H9 (cell line): ENCODE data around the gene ATPAF2. TPM values are rescaled to one million over a fixed set of nuclear protein-coding genes. Genes with fewer than 3 reads are reported as not detected.

Experiments used
- DNase-seq: peaks from one replicate; pipeline ENCODE4 v3.0.0-alpha.2; 2017
- H2AFZ ChIP-seq: one replicate; pipeline ENCODE4 v1.6.1; 2013; ENCODE audit warnings: mild to moderate bottlenecking, low read length, control low read depth, moderate library complexity
- H2AK5ac ChIP-seq: 2 replicates; pipeline ENCODE4 v1.6.1; 2013; ENCODE audit warnings: low read length, control low read depth, mixed read lengths; ENCODE audit not compliant: insufficient read length
- H2BK120ac ChIP-seq: one replicate; pipeline ENCODE4 v1.6.1; 2013; ENCODE audit warnings: low read depth, mild to moderate bottlenecking, low read length, control low read depth, inconsistent platforms; ENCODE audit not compliant: poor library complexity, severe bottlenecking
- H2BK12ac ChIP-seq: 2 replicates; pipeline ENCODE4 v1.6.1; 2013; ENCODE audit warnings: low read length, control low read depth, mixed read lengths, low read depth; ENCODE audit not compliant: insufficient read length
- H2BK15ac ChIP-seq: 2 replicates; pipeline ENCODE4 v1.6.1; 2013; ENCODE audit warnings: low read depth, low read length, control low read depth
- H2BK20ac ChIP-seq: one replicate; pipeline ENCODE4 v1.6.1; 2013; ENCODE audit warnings: low read depth, mild to moderate bottlenecking, low read length, control low read depth, inconsistent platforms; ENCODE audit not compliant: poor library complexity, severe bottlenecking
- H2BK5ac ChIP-seq: 2 replicates; pipeline ENCODE4 v1.6.1; 2013; ENCODE audit warnings: low read length, control low read depth, mixed read lengths; ENCODE audit not compliant: insufficient read length
- H3K14ac ChIP-seq: 2 replicates; pipeline ENCODE4 v1.6.1; 2013; ENCODE audit warnings: low read length, control low read depth; ENCODE audit not compliant: insufficient read depth
- H3K18ac ChIP-seq: 2 replicates; pipeline ENCODE4 v1.6.1; 2013; ENCODE audit warnings: low read depth, mild to moderate bottlenecking, mixed read lengths, low read length, control low read depth; ENCODE audit not compliant: insufficient read length
- H3K23ac ChIP-seq: 2 replicates; pipeline ENCODE4 v1.6.1; 2013; ENCODE audit warnings: low read length, control low read depth, mixed read lengths, low read depth; ENCODE audit not compliant: insufficient read length
- H3K23me2 ChIP-seq: 2 replicates; pipeline ENCODE4 v1.6.1; 2013; ENCODE audit warnings: low read depth, mild to moderate bottlenecking, mixed read lengths, low read length, control low read depth; ENCODE audit not compliant: insufficient read length, poor library complexity, severe bottlenecking
- H3K27ac ChIP-seq: 2 replicates; pipeline ENCODE4 v1.5.1; 2013; ENCODE audit warnings: low read length, control low read depth, mixed read lengths, low read depth; ENCODE audit not compliant: insufficient read length
- H3K27me3 ChIP-seq: 2 replicates; pipeline ENCODE4 v1.6.1; 2013; ENCODE audit warnings: low read length, control low read depth, inconsistent platforms; ENCODE audit not compliant: insufficient read depth
- H3K4ac ChIP-seq: 2 replicates; pipeline ENCODE4 v1.6.1; 2013; ENCODE audit warnings: low read depth, mild to moderate bottlenecking, control low read depth, inconsistent platforms, low read length, moderate library complexity
- H3K4me1 ChIP-seq: 2 replicates; pipeline ENCODE4 v1.6.1; 2013; ENCODE audit warnings: low read length, control low read depth, inconsistent platforms; ENCODE audit not compliant: insufficient read depth
- H3K4me2 ChIP-seq: 2 replicates; pipeline ENCODE4 v1.6.1; 2013; ENCODE audit warnings: low read length, control low read depth, mixed read lengths; ENCODE audit not compliant: insufficient read length, insufficient read depth
- H3K56ac ChIP-seq: 2 replicates; pipeline ENCODE4 v1.6.1; 2013; ENCODE audit warnings: low read depth, mild to moderate bottlenecking, mixed read lengths, low read length, control low read depth; ENCODE audit not compliant: insufficient read length
- H3K79me1 ChIP-seq: 2 replicates; pipeline ENCODE4 v1.6.1; 2013; ENCODE audit warnings: low read depth, mild to moderate bottlenecking, moderate library complexity, low read length, control low read depth, inconsistent platforms; ENCODE audit not compliant: insufficient read depth, poor library complexity, severe bottlenecking
- H3K79me2 ChIP-seq: 2 replicates; pipeline ENCODE4 v1.6.1; 2013; ENCODE audit warnings: low read length, control low read depth, inconsistent platforms; ENCODE audit not compliant: insufficient read depth
- H3K9ac ChIP-seq: 2 replicates; pipeline ENCODE4 v1.6.1; 2013; ENCODE audit warnings: low read length, control low read depth, mixed read lengths; ENCODE audit not compliant: insufficient read length; ENCODE audit errors: extremely low read depth
- H3K9me3 ChIP-seq: one replicate; pipeline ENCODE4 v1.6.1; 2013; ENCODE audit warnings: low read depth, low read length, inconsistent platforms; ENCODE audit not compliant: control insufficient read depth
- H3T11ph ChIP-seq: one replicate; pipeline ENCODE4 v1.6.1; 2013; ENCODE audit warnings: mild to moderate bottlenecking, low read length, control low read depth, inconsistent platforms
- H4K20me1 ChIP-seq: one replicate; pipeline ENCODE4 v1.6.1; 2013; ENCODE audit not compliant: control insufficient read depth, insufficient read length, insufficient read depth
- H4K5ac ChIP-seq: 2 replicates; pipeline ENCODE4 v1.6.1; 2013; ENCODE audit warnings: low read depth, mild to moderate bottlenecking, mixed read lengths, low read length, control low read depth; ENCODE audit not compliant: insufficient read length
- H4K8ac ChIP-seq: replicated peaks from 2 replicates; pipeline ENCODE4 v1.6.1; 2013; ENCODE audit warnings: low read length, control low read depth, mixed read lengths, low read depth; ENCODE audit not compliant: insufficient read length
- H4K91ac ChIP-seq: 2 replicates; pipeline ENCODE4 v1.6.1; 2013; ENCODE audit warnings: low read depth, mild to moderate bottlenecking, moderate library complexity, mixed read lengths, low read length, control low read depth; ENCODE audit not compliant: insufficient read length
- H3K27ac Mint-ChIP-seq, 3 experiments: 2 replicates in 2 of 3; 3 replicates in 1 of 3; pipeline ENCODE4 v1.8.0; 2020 to 2021; ENCODE audit warnings: mixed read lengths in 3 of 3, mild to moderate bottlenecking in 1 of 3, moderate library complexity in 1 of 3
- H3K27me3 Mint-ChIP-seq: 2 replicates; pipeline ENCODE4 v1.8.0; 2021; ENCODE audit warnings: low read depth, mild to moderate bottlenecking, moderate library complexity, mixed read lengths
- H3K36me3 Mint-ChIP-seq, 3 experiments: 2 replicates in 2 of 3; 3 replicates in 1 of 3; pipeline ENCODE4 v1.8.0; 2020 to 2021; ENCODE audit warnings: low read depth in 3 of 3, mixed read lengths in 3 of 3; ENCODE audit not compliant: insufficient read depth in 1 of 3
- H3K4me1 Mint-ChIP-seq, 2 experiments: 2 replicates each; pipeline ENCODE4 v1.8.0; 2020; ENCODE audit warnings: mixed read lengths in 2 of 2
- H3K4me3 Mint-ChIP-seq, 2 experiments: 2 replicates in 1 of 2; 3 replicates in 1 of 2; pipeline ENCODE4 v1.8.0; 2020 to 2021; ENCODE audit warnings: mild to moderate bottlenecking in 2 of 2, mixed read lengths in 2 of 2, moderate library complexity in 1 of 2
- H3K9me3 Mint-ChIP-seq, 2 experiments: 2 replicates in 1 of 2; 3 replicates in 1 of 2; pipeline ENCODE4 v1.8.0; 2020; ENCODE audit warnings: mild to moderate bottlenecking in 2 of 2, mixed read lengths in 2 of 2, moderate library complexity in 1 of 2
- WGBS: extraction: QIAGEN DNeasy Blood & Tissue Kit; methylation state at CpG from one replicate; pipeline ENCODE4 v1.1.7; 2013; ENCODE audit warnings: missing lambda C conversion rate, low lambda C conversion rate, mixed read lengths; ENCODE audit not compliant: insufficient read length; ENCODE audit errors: extremely low coverage; 5-methylcytosine and 5-hydroxymethylcytosine counted together
- total RNA-seq: library from RNA; stranded (reverse); gene quantifications from 2 replicates; pipeline ENCODE4 v1.2.1, GENCODE V29; 2021
- TF ChIP-seq, protein P1 (sequence below): fragments of 200-600 bp; sonication (generic); conservative IDR thresholded peaks from 3 replicates; pipeline ENCODE4 v1.8.0; 2021; ENCODE audit warnings: antibody characterized with exemption, mild to moderate bottlenecking

ATPAF2 gene
- total RNA-seq, 1 experiment from 2014 or later = 21.4 TPM

- DNase-seq = no peak
Observed at GRCh38 chr17:17978481-17979424, 60.2 kb downstream of the ATPAF2 start.

More at GRCh38 chr17:17978481-17979424, 60.2 kb downstream of the ATPAF2 start:
- H4K91ac ChIP-seq = no peak overlapping the region
- H4K8ac ChIP-seq = no peak overlapping the region
- no peak overlapping the region for H2AFZ ChIP-seq
- no peak overlapping the region for H2BK5ac ChIP-seq
- H2BK12ac ChIP-seq = no peak overlapping the region
- no peak overlapping the region for H3K27ac ChIP-seq
- no peak overlapping the region for H2BK120ac ChIP-seq
- H3K27me3 ChIP-seq = no peaks in the 10 kb centered on the region
- no peak overlapping the region for H3T11ph ChIP-seq
- H2AK5ac ChIP-seq = no peak overlapping the region
- no peak overlapping the region for H3K56ac ChIP-seq
- Mint-ChIP-seq H3K36me3 (no peaks in the 10 kb centered on the region), H3K27me3 (no peaks in the 10 kb centered on the region; the same call in 1 of the 2 replicates), H3K9me3 (no peaks in the 10 kb centered on the region; a peak in 1 of 5 replicates), H3K27ac (peak overlapping the region in 1 of 3 experiments; percentile 80; a peak in 1 of 7 replicates), H3K4me3 (no peak overlapping the region), H3K4me1 (no peaks in the 10 kb centered on the region)
- no peaks in the 10 kb centered on the region for H3K4me1 ChIP-seq
- H3K14ac ChIP-seq = no peak overlapping the region
- no peak overlapping the region for H4K5ac ChIP-seq
- H4K20me1 ChIP-seq = no peaks in the 10 kb centered on the region
- H2BK15ac ChIP-seq = no peak overlapping the region
- H3K79me1 ChIP-seq = no peaks in the 10 kb centered on the region
- H3K23me2 ChIP-seq = no peaks in the 10 kb centered on the region
- H3K18ac ChIP-seq = no peak overlapping the region
- 100% methylated on average over 1 of the region's 14 CpGs for WGBS
- no peaks in the 10 kb centered on the region for H3K79me2 ChIP-seq
- H3K9me3 ChIP-seq = no peaks in the 10 kb centered on the region
- no peak overlapping the region for H3K4ac ChIP-seq
- H2BK20ac ChIP-seq = no peak overlapping the region
- H3K4me2 ChIP-seq = no peak overlapping the region
- H3K23ac ChIP-seq = no peak overlapping the region
- TF ChIP-seq, protein P1, sequence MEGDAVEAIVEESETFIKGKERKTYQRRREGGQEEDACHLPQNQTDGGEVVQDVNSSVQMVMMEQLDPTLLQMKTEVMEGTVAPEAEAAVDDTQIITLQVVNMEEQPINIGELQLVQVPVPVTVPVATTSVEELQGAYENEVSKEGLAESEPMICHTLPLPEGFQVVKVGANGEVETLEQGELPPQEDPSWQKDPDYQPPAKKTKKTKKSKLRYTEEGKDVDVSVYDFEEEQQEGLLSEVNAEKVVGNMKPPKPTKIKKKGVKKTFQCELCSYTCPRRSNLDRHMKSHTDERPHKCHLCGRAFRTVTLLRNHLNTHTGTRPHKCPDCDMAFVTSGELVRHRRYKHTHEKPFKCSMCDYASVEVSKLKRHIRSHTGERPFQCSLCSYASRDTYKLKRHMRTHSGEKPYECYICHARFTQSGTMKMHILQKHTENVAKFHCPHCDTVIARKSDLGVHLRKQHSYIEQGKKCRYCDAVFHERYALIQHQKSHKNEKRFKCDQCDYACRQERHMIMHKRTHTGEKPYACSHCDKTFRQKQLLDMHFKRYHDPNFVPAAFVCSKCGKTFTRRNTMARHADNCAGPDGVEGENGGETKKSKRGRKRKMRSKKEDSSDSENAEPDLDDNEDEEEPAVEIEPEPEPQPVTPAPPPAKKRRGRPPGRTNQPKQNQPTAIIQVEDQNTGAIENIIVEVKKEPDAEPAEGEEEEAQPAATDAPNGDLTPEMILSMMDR = no peak
- no peak overlapping the region for H3K9ac ChIP-seq
